Neural cell (in vitro differentiated cells): ENCODE measurements around the gene FAF2. TPM values are rescaled to one million over a fixed set of nuclear protein-coding genes. Genes with fewer than 3 reads are reported as not detected.

Experiments
- H2AFZ ChIP-seq: fragments of 200-600, 300-800 bp; sonication (generic), shearing (Covaris generic); 2 replicates; pipeline ENCODE4 v1.6.0; 2014; ENCODE audit warnings: low read depth, mild to moderate bottlenecking, antibody characterized with exemption, low read length, moderate library complexity
- H3F3A ChIP-seq: fragments of 200-600 bp; shearing (Covaris generic); 2 replicates; pipeline ENCODE4 v1.6.1; 2016; ENCODE audit warnings: mild to moderate bottlenecking, moderate library complexity, mixed read lengths, antibody characterized with exemption, low read length; ENCODE audit not compliant: insufficient read depth, poor library complexity, severe bottlenecking
- H3K27ac ChIP-seq: fragments of 200-600, 300-800 bp; sonication (generic), shearing (Covaris generic); 2 replicates; pipeline ENCODE4 v1.5.1; 2014; ENCODE audit warnings: mild to moderate bottlenecking, low read length, moderate library complexity
- H3K27me3 ChIP-seq: fragments of 300-800, 200-600 bp; sonication (generic), shearing (Covaris generic); 2 replicates; pipeline ENCODE4 v1.6.0; 2014; ENCODE audit warnings: mild to moderate bottlenecking, low read depth, low read length, moderate library complexity; ENCODE audit not compliant: insufficient read depth
- H3K36me3 ChIP-seq: fragments of 300-800, 200-600 bp; sonication (generic), shearing (Covaris generic); 2 replicates; pipeline ENCODE4 v1.5.1; 2014; ENCODE audit warnings: mild to moderate bottlenecking, antibody characterized with exemption, low read length, moderate library complexity; ENCODE audit not compliant: insufficient read depth
- H3K4me2 ChIP-seq: fragments of 300-800, 200-600 bp; sonication (generic), shearing (Covaris generic); 2 replicates; pipeline ENCODE4 v1.6.0; 2014; ENCODE audit warnings: mild to moderate bottlenecking, low read length
- H3K4me3 ChIP-seq: fragments of 300-800, 200-600 bp; sonication (generic), shearing (Covaris generic); 2 replicates; pipeline ENCODE4 v1.5.1; 2014; ENCODE audit warnings: mild to moderate bottlenecking, low read length, moderate library complexity
- H3K79me2 ChIP-seq: fragments of 200-600 bp; shearing (Covaris generic); replicated peaks from 2 replicates; pipeline ENCODE4 v1.6.0; 2014; ENCODE audit warnings: mild to moderate bottlenecking, low read length, moderate library complexity; ENCODE audit not compliant: insufficient read depth
- H3K9ac ChIP-seq: fragments of 300-800, 200-600 bp; sonication (generic), shearing (Covaris generic); 2 replicates; pipeline ENCODE4 v1.6.1; 2016; ENCODE audit warnings: mild to moderate bottlenecking, low read length, mixed read lengths
- H3K9me2 ChIP-seq: fragments of 200-600 bp; shearing (Covaris generic); 2 replicates; pipeline ENCODE4 v1.6.1; 2016; ENCODE audit warnings: mild to moderate bottlenecking, low read length, mixed read lengths; ENCODE audit not compliant: insufficient read depth
- H3K9me3 ChIP-seq: fragments of 200-600, 300-800 bp; sonication (generic), shearing (Covaris generic); 2 replicates; pipeline ENCODE4 v1.6.1; 2016; ENCODE audit warnings: mild to moderate bottlenecking, mixed run types, low read length, moderate library complexity, mixed read lengths
- H4K20me1 ChIP-seq: fragments of 200-600 bp; shearing (Covaris generic); 2 replicates; pipeline ENCODE4 v1.6.1; 2016; ENCODE audit warnings: mild to moderate bottlenecking, mixed run types; ENCODE audit not compliant: insufficient read depth
- CTCF ChIP-seq: fragments of 450-650 bp; IDR thresholded peaks from 2 replicates; pipeline ENCODE4 v1.5.1; 2014; ENCODE audit warnings: antibody characterized with exemption, mild to moderate bottlenecking, moderate library complexity; ENCODE audit not compliant: poor library complexity, severe bottlenecking
- EP300 ChIP-seq: fragments of 450-650 bp; conservative IDR thresholded peaks from 2 replicates; pipeline ENCODE4 v1.6.1; 2014; ENCODE audit warnings: antibody characterized with exemption, mild to moderate bottlenecking, moderate library complexity; ENCODE audit not compliant: poor library complexity, severe bottlenecking
- EZH2 ChIP-seq: fragments of 200-600, 300-800 bp; shearing (Covaris generic), sonication (generic); IDR thresholded peaks from 2 replicates; pipeline ENCODE4 v1.6.1; 2014; ENCODE audit warnings: antibody characterized with exemption, low read length, borderline replicate concordance, mild to moderate bottlenecking; ENCODE audit not compliant: insufficient read depth, poor library complexity, severe bottlenecking
- MXI1 ChIP-seq: fragments of 450-650 bp; conservative IDR thresholded peaks from 2 replicates; pipeline ENCODE4 v1.6.1; 2014; ENCODE audit warnings: antibody characterized with exemption, mild to moderate bottlenecking; ENCODE audit not compliant: poor library complexity, severe bottlenecking
- POLR2AphosphoS5 ChIP-seq: IDR thresholded peaks from 2 replicates; pipeline ENCODE4 v1.6.1; 2012
- RAD21 ChIP-seq: fragments of 450-650 bp; conservative IDR thresholded peaks from 2 replicates; pipeline ENCODE4 v1.6.1; 2014; ENCODE audit warnings: antibody characterized with exemption, mild to moderate bottlenecking, moderate library complexity
- REST ChIP-seq: IDR thresholded peaks from 2 replicates; pipeline ENCODE4 v1.6.1; 2012; ENCODE audit warnings: borderline replicate concordance
- SMC3 ChIP-seq: fragments of 450-650 bp; conservative IDR thresholded peaks from 2 replicates; pipeline ENCODE4 v1.6.1; 2014; ENCODE audit warnings: antibody characterized with exemption, mild to moderate bottlenecking, moderate library complexity; ENCODE audit not compliant: poor library complexity
- TAF1 ChIP-seq: IDR thresholded peaks from 2 replicates; pipeline ENCODE4 v1.6.1; 2012; ENCODE audit warnings: low read depth
- polyA plus RNA-seq: library from polyadenylated mRNA; depleted of rRNA; stranded (reverse); fragments of >200 nt; gene quantifications from 2 replicates; pipeline ENCODE4 v1.2.3, GENCODE V29; 2014

FAF2 gene
- polyA plus RNA-seq, 1 donor from 2014 or later = 30.8 TPM

GRCh38 chr5:176401281-176402205 lies 46.6 kb upstream of the FAF2 start:
- H3K9ac ChIP-seq = no peak overlapping the region
- H3K36me3 ChIP-seq = no peaks in the 10 kb centered on the region
- no peaks in the 10 kb centered on the region for H3K9me3 ChIP-seq
- H3F3A ChIP-seq = no peaks in the 10 kb centered on the region
- no peaks in the 10 kb centered on the region for H3K27me3 ChIP-seq
- H4K20me1 ChIP-seq = no peaks in the 10 kb centered on the region
- no peaks in the 10 kb centered on the region for H3K79me2 ChIP-seq
- H3K27ac ChIP-seq = no peak overlapping the region
- no peaks in the 10 kb centered on the region for H3K9me2 ChIP-seq
- no peak overlapping the region for H2AFZ ChIP-seq
- no peak overlapping the region for H3K4me2 ChIP-seq
- H3K4me3 ChIP-seq = no peak overlapping the region
- TF ChIP-seq EP300 (no peak), MXI1 (no peak), POLR2AphosphoS5 (no peak), REST (no peak), EZH2 (no peak), RAD21 (no peak), SMC3 (no peak), TAF1 (no peak), CTCF (no peak)

- H4K20me1 ChIP-seq = no peaks in the 10 kb centered on the region
- no peaks in the 10 kb centered on the region for H3K79me2 ChIP-seq
- H3K4me3 ChIP-seq = no peak overlapping the region
- H3K4me2 ChIP-seq = no peak overlapping the region
- H3K36me3 ChIP-seq = no peaks in the 10 kb centered on the region
- no peaks in the 10 kb centered on the region for H3K9me2 ChIP-seq
- no peaks in the 10 kb centered on the region for H3K27me3 ChIP-seq
- no peak overlapping the region for H3K27ac ChIP-seq
- H3F3A ChIP-seq = no peaks in the 10 kb centered on the region
- no peaks in the 10 kb centered on the region for H3K9me3 ChIP-seq
- TF ChIP-seq REST (no peak), POLR2AphosphoS5 (no peak), SMC3 (no peak), RAD21 (no peak), EP300 (no peak), CTCF (no peak), TAF1 (no peak), MXI1 (no peak), EZH2 (no peak)
- H3K9ac ChIP-seq = no peak overlapping the region
- H2AFZ ChIP-seq = no peak overlapping the region
These were observed 42.3 kb upstream of the FAF2 start for GRCh38 chr5:176405656-176406435.
